NCI-H446 (cell line): ENCODE data around the gene ANO10.
"Not testable (repeated sequence)": the region's sequence is repeated elsewhere in the genome, so short reads cannot be mapped to it uniquely, and the experiment has no call there.

Source experiments
- DNase-seq, 2 experiments: peaks; one replicate each; lab custom pipeline; 2025; lab: John Stamatoyannopoulos, UW

The ANO10 gene

DNA sequence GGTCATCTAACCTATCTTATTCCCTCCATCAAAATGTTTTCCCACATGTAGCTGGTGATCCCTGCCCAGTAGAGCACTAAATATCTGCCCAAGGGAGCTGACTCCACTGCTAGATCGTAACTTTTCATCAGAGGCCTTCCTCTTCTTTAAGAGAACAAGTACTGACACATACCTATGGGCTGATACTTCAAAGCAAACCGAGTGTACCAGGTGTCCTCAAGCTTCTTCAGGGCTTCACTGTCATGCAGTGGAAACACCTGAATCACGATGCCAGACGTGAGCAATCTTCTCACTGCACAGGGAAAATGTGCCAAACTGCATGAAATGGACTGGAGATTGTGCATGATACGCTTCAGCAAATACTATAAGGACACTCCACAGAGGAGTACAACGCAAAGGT is 41.6 kb downstream of the ANO10 start:
- no peak for DNase-seq

DNA sequence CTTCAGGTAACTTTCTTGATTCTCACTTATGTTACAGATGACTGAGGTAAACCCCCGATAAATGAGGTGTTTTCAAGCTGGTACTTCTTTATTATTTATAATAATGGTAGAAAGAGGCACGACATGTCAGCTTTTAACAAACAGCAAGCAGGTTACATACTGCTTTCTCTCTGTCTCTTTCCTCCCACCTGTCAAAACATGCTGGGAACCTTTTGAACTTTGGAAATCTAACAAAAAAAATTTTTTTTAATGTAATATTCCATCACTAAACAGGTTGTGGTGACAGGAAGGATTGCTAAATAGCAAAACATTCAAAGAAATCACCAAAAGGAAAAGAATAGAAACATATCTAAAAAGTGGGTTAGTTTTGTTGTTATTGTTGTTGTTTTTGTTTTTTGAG is 48.2 kb downstream of the ANO10 start:
- no peak for DNase-seq

DNA sequence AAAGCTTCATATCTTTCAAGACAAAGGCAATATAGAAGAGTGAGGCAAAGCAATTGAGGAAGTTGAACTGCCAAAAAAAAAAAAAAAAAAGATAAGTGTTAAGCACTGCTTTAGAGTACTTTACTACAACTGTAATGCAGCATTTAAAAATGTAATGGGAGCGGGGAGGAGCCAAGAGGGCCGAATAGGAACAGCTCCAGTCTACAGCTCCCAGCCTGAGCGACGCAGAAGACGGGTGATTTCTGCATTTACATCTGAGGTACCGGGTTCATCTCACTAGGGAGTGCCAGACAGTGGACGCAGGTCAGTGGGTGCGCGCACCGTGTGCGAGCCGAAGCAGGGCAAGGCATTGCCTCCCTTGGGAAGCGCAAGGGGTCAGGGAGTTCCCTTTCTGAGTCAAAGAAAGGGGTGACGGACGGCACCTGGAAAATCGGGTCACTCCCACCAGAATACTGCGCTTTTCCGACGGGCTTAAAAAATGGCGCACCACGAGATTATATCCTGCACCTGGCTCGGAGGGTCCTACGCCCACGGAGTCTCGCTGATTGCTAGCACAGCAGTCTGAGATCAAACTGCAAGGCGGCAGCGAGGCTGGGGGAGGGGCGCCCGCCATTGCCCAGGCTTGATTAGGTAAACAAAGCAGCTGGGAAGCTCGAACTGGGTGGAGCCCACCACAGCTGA is 56.0 kb downstream of the ANO10 start:
- not testable (repeated sequence) for DNase-seq

DNA sequence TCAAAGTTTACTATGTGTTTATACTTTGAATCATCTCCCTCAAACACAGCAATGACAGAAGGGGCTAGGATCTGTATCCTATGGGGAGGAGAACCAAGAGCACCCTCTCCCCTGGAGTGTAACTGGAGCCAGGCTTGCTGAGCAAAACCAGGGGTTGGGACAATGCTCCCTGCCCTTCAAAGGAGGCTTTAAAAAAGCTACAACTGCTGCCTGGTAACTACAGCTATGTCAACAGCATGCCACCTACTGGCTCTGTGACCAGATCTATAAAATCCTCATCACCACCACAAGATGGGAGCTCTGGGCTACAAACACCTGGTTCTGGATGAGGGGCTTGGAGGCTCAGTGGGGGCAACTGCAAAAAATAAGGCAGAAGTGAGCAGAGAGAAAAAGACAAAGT is 61.9 kb downstream of the ANO10 start:
- no peak for DNase-seq

DNA sequence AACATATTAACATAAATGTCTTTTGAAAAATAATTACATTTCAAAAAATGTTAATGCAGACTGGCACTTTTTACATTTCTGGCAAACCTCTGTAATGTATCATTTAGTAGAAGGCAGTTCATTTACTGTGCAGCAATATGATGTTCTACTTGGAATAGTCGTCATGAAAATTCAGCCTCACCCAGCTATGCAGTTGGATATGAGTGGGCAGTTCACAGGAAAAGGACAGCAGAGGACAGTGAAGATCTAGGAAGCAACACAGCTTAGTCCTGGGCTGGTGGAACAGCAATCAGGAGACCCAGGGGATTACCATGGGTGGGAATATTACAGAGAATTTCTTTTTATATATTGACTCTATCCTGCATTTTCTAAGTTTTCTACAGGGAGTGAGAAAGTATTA is 63.6 kb downstream of the ANO10 start:
- DNase-seq: no peak

DNA sequence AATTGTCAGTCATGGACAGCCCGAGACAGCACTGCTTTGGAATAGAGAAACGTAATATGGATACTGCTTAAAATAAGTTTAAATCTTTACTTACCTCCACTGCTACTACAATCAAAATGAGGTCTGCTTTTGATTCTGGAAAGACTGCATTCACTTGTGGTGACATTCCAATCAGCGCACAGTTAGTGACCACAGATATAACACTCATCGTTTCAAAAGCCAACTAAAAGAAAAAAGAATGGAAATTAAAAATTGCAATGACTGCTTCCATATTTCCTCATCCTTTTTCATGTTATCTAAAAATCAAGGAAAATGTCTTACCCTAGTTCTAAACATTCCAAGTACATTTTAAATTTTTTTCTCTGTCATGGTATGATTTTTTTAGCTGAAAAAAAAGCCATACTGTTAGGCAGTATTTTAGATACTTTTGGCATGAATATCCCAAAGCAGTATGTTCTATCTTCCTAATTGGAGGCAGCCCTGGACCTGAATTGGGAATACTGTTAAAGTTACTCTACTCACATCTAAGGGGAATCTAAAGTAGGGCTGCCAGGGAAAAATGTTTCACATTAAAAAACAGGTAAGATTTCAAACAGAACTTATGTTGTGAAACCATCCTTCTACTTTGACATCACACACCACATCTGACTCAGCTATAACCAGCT is 72.1 kb downstream of the ANO10 start:
- DNase-seq: no peak

DNA sequence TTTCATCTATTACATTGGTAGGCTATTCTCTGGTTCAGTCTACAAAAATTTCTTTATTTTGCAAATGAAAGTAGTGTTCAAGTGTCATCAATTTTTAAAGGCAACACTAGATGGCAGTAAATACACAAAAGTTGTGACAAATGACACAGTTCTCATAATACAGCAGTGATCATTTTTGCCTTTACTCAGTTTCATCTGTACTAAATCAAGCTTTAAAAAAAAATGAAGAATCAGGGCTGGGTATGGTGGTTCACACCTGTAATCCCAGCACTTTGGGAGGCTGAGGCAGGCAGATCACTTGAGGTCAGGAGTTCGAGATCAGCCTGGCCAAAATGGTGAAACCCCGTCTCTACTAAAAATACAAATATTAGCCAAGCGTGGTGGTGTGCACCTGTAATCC is 77.5 kb downstream of the ANO10 start:
- peak in 1 of 2 experiments; percentile 57 for DNase-seq

DNA sequence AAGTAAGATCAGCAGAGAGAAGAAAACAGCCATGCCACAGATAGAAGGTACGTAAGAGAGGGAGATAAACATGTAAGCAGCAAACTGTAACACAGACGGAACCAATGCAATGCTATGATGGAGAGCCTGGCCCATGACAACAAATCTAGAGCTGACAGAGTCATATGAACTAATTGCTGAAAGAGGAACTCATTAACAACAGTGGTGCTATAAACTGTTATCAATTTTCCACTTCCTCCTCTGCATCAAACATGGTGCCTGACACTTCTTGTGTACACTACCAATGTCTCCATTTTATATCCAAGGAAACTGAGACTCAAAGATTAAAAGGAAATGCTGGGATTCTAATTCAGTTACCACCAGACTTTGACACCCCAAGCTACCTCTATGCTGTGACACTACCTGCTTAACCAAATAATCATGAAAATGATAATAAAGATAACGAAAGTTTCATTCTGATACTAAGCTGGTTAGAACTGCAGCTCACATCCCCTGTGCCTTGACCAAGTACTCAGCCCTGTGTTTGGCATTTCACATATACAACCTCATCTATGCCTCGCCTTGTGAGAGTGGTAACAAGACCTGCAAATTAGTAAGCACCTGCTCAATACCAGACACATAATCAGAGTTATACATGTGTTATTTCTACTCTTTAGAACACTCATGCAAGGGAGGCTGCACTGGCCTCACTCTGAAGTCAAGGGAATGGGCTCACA is 79.3 kb downstream of the ANO10 start:
- no peak for DNase-seq

DNA sequence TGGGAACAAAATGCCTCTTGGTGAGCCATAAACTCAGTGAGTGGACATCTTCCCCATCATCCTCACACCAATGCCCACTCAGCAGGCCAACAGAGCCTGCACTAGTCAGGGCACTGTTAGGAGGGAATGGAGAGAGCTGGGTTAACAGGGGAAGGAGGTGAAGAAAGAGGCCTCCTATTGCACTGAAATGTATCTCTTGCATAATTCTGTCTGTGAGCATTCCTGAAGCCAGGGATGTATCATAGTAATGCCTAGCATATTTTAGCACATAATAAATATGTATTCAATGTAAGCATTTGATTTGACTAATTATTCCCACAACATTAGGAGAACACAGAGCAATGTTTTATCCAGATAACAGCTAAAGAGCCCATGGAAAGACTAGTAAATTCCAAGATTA is 81.2 kb downstream of the ANO10 start:
- DNase-seq: no peak

DNA sequence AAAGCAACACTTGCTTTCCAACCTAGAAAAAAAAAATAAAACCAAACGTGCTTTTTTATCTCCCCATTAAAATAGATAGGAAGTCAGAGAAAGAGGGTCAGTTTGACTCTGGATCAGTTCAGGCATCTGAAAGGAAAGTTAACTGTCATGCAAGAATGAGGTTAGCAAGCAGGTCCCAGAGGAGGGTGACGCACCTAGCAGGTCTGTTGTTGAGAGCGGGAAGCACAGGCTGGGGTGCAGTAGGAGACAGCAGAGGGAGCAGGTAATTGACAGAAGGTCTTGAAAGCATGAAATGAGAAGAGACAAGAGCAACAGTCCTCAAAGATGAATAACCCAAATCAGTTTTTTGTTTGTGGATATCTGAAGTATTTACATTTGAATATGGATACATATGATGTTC is 82.5 kb downstream of the ANO10 start:
- no peak for DNase-seq

DNA sequence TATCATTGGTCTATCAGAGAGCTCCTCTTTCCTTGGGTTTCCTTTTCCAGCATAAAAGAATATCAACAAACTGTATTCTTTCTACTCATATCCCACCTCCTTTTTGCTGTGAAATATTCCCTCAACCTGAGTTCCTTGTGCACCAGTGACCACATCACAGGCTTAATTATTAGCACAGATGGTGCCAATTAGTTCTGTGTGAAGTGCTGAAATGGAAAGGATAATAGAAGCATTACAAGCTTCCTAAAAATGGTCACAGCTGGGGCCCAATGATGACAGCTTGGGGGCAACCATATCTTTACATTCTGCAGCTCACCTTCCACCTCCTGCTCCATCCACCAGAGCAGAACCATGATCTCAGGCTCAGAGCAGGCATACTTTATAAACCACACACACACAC is 84.6 kb downstream of the ANO10 start:
- no peak for DNase-seq

DNA sequence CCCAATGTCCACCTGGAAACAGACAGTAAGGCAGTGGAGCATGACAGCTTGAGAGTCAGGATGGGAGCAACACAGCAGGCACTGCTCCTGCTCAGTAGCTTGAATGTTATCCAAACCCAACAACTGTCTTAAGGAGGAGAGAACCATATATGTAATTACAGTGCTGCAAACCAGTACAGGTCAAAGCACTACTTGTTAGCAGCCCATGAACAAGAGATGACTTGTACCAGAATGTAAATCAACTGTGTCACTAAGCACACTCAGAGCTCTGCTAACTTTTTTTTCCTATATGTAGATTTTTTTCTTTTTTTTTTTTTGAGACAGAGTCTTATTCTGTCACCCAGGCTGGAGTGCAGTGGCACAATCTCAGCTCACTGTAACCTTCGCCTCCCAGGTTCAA is 87.1 kb downstream of the ANO10 start:
- no peak for DNase-seq

DNA sequence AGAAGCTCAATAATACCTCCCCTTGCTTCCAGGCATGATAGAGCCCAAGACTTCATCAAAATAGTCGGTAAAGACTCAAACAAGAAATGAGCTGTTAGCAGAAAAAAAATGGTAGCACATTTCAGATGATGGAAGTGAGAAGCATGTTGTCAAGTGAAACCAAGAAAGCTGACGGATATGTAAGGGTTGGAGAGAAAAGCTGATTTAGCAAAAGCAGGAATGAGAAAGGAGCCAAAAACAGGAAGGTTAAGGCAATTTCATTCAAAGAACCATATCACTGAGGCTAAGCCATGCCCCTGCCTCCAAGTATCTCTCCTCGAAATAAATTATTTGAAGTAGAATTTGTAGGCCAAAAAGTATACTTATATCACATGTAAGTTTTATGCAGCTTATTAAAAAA is 88.8 kb downstream of the ANO10 start:
- no peak for DNase-seq

DNA sequence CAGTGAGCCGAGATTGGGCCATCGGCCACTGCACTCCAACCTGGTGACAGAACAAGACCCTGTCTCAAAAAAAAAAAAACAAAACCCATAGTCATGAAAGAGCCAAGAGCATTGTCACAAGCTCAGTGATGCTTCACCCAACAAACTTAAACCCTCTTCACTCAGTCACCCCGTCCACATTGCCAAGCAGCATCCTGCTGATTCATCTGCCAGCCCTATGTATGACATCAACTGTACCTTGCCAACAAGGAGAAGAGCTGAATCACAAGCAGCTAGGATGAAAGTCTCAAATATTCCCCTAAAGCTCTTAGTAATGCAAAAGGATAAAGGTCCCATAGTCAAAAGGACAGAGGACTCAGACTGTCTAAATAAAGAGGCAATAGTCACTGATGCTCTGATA is 90.0 kb downstream of the ANO10 start:
- no peak for DNase-seq

DNA sequence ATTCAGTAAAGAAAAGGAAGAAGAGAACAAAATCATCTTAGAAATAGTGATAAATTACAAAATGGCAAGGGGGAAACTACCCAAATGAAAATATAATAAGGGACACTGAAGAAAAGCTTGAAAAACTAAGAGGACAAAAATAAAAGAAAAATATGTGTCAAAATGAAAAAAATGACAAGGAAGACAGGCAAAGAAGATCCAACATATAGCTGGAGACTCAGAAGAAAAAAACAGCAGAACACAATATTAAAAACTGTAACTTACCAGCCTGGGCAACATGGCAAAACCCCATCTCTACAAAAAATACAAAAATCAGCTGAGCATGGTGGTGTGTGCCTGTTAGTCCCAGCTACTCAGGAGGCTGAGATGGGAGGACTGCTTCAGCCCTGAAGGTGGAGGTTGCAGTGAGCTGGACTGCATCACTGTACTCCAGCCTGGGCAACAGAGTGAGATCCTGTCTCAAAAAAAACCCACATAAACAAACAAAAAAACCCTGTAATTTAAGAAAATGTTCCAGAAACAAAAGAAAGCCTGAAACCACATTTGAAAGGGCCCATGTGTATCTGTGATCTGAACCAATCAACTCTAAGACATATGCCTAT is 93.2 kb downstream of the ANO10 start:
- no peak for DNase-seq

DNA sequence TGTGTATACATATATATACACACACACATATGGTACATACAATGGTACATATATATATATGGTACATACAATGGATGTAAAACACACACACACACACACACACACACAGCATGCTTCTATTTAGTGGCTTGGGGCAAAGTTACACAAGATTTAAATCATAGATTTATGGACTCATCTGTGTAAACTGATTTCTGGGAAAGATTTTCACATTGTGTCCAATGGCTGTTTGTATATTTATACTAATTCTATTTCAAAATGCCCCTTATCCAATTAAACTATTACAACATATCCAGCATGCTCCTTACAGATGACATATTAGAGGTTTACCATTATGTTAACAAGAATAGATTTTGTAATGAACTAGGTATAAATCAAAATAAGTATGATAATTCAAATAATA is 94.9 kb downstream of the ANO10 start:
- DNase-seq: no peak

DNA sequence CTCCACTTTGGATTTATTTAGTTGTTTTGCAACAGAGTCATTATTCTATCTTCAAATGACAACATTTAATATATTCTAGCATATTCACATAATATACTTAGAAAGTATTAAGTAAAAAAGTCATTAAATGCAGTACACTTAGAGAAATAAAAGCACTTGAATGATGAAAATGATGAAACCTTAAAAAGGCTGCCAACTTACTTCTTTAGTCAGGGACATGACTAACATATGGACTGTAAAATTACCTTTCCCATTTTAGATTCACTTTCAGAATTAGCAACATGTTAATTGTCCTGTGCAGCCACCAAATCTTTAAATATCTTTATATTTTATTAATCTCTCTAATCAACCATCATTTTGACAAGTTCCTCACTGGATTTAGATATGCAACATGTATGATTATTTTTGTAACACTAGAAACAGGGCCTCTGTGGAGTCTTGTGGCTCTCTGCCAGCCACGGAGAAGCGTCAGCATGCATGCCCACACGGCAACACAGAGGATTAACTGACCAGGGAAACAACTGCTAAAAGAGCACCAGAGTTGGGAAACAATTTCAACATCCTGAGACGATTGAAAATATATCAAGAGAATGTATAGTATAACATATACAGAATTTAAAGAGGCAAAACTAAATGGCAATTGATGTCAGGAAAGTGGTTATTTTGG is 95.7 kb downstream of the ANO10 start:
- DNase-seq: no peak

DNA sequence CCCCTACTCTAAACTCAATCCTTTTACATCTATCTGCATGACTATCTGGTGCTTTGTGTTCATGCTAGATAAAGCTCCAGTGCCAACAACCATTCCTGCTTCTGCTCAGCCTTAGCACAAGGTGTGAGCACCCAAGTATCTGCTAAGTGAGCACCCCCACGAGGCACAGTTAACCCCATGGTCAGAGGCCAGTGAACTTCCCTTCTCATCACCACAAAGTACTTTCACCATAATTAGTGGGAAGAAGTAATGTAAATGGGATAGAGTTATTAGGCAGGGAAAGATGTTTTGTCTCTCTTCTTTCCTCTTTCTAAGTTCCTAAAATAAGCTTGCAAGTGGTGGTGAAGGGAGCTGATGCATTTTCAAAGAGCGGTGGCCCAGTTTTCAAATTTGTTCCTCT is 96.4 kb downstream of the ANO10 start:
- DNase-seq: no peak

DNA sequence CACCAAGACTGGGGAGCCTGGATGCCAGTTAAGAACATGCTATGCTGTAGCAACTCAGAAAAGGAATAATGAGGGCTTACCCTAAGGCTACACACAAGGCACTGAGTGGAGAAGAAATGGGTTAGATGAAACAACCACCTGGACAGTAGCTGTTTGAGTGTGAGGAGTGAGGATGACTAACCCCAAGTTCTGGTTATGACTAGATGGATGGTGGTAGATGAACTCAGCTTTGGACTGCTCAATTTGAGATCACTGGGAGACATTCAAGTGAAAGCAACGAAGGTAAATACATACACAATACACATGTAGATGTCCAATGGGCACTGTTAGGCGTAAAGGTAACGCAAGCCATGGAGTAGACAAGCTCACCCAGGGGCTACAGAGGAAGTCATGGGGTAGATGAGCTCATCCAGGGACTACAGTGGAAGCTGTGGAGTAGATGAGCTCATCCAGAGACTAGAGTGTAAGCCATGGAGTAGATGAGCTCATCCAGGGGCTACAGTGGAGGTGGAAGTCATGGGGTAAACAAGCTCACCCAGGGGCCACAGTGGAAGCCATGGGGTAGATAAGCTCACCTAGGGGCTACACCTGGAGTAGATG is 98.3 kb downstream of the ANO10 start:
- no peak for DNase-seq

DNA sequence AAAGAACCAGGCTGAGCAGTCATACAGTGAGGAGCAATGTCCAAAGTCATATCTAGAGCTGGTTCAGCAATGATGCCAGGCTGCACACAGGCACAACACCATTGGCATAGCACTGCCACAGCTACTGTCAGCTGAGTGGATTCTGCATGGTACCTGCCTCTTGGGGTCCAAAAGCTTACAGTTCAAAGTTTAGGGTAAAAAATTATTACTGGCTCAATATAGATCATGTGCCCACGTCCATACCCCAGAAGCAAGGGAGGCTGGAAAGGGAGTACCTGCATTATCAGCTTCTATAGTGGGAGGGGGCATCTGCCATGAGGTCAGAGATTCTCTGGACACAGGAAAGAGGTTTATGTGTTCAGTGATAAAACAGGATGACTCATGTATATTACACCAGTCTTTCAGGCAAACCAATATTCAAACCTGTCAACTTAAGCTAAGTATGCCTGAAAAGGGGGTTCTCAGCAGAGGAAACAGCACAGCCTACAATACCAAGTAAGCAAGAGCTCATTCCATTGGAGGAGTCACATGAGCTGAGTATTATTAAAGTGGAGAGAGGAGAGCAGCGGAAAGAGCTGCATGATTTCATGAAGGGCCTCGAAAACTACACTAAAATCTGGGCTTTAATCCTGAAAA is 99.0 kb downstream of the ANO10 start:
- DNase-seq: no peak

DNA sequence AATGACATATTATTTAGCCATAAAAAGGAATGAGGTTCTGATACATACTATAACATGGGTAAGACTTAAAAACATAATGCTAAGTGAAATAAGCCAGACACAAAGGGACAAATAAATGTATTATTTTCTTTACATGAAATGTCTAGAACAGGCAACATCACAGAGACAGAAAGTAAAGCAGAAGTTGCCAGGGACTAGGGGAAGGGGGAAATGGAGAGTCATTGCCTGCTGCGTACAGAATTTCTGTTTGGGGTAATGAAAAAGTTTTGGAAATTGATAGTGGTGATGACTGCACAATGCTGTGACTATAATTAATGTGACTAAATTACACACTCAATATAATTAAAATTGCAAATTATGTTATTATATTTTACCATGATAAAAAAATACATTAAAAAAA is 99.9 kb downstream of the ANO10 start:
- DNase-seq: no peak

DNA sequence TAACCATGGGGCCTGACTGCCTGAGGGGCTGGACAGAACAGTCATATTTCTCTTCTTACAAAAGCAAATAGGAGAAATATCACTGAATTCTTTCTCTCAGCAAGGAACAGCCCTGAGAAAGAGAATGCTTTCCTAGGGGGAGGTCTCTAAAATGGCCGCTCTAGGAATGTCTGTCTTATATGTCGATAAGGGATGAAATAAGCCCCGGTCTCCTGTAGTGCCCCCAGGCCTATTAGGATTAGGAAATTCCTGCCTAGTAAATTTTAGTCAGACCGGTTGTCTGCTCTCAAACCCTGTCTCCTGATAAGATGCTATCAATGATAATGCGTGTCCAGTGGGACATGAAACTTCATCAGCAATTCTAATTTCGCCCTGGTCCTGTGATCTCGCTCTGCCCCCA is 103.3 kb downstream of the ANO10 start:
- DNase-seq: not testable (repeated sequence)
